Chondrocyte (in vitro differentiated cells): Measurements from ENCODE around the gene F10. TPM values are rescaled to one million over a fixed set of nuclear protein-coding genes. Genes with fewer than 3 reads are reported as not detected.

Source experiments
- DNase-seq: peaks from one replicate; pipeline ENCODE4 v3.0.0; 2021; ENCODE audit warnings: mixed read lengths, low spot score
- H3K27ac Mint-ChIP-seq: one replicate; pipeline ENCODE4 v1.8.0; 2021; ENCODE audit warnings: mild to moderate bottlenecking, moderate library complexity, mixed read lengths; ENCODE audit not compliant: unreplicated experiment
- H3K27me3 Mint-ChIP-seq: 2 replicates; pipeline ENCODE4 v1.8.0; 2021; ENCODE audit warnings: low read depth, mixed read lengths
- H3K36me3 Mint-ChIP-seq: 2 replicates; pipeline ENCODE4 v1.8.0; 2021; ENCODE audit warnings: low read depth, mixed read lengths
- H3K4me1 Mint-ChIP-seq: 2 replicates; pipeline ENCODE4 v1.8.0; 2021; ENCODE audit warnings: low read depth, mild to moderate bottlenecking, mixed read lengths
- H3K4me3 Mint-ChIP-seq: one replicate; pipeline ENCODE4 v1.8.0; 2021; ENCODE audit warnings: mild to moderate bottlenecking, moderate library complexity, mixed read lengths; ENCODE audit not compliant: unreplicated experiment
- H3K9me3 Mint-ChIP-seq: 2 replicates; pipeline ENCODE4 v1.8.0; 2021; ENCODE audit warnings: low read depth, mixed read lengths
- CTCF ChIP-seq: fragments of 200-600 bp; sonication (generic); IDR thresholded peaks from 2 replicates; pipeline ENCODE4 v1.5.0; 2021; ENCODE audit warnings: antibody characterized with exemption, mild to moderate bottlenecking, moderate library complexity
- long read RNA-seq: library from polyadenylated mRNA; stranded (forward); transcript quantifications from one replicate; pipeline ENCODE4 v2.0.0, GENCODE V29; 2021
- total RNA-seq: library from RNA; stranded (reverse); gene quantifications from 3 replicates; pipeline ENCODE4 v1.2.1, GENCODE V29; 2021

Gene F10
- 1.9 to 2.0 TPM in 2 of 3 replicates, not detected in the other for total RNA-seq
- long read RNA-seq, partial matches to known transcripts: 1 of 6 reads
- long read RNA-seq, other reads (novel, unspliced or antisense): 1 of 6 reads

DNA sequence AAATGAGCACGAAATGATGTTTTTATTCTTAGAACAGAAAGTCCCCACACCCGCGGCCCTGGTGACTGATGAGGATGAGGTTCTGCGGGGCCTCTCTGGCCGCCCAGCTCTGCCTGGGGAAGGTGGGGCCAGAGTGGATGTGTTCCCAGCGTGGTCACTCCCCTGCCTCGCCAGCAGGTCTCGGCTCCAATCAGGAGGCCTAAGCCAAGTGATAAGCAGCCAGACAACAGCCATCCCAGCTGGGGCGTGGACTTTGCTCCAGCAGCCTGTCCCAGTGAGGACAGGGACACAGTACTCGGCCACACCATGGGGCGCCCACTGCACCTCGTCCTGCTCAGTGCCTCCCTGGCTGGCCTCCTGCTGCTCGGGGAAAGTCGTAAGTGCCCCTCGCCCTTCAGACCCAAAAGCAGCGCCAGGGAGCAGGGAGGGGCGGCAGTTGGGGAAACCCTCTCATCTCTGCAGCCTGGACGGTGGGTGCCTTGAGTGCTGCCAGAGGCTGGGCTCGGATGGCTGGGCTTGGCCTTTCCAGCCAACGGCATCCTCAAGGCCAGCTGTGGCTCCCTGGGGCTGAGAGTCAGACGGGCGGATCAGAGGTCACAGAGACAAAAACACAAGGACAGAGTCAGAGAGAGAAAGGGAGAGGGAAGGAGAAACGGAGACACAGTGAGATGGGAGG, at the start of gene F10:
Gene F10 (plus strand): TSS at position 250 of the 676 bp plus-strand sequence. CDS start 57 bp downstream, at position 307.
- H3K36me3 Mint-ChIP-seq: no peaks in the 10 kb centered on the region
- DNase-seq: peak; percentile 68
- H3K27me3 Mint-ChIP-seq: peaks cover 10% of the 10 kb centered on the region
- no peaks in the 10 kb centered on the region for H3K9me3 Mint-ChIP-seq
- peak within 1 kb of the TSS; percentile 5 for H3K4me3 Mint-ChIP-seq
- peak within 1 kb of the TSS; percentile 41 for H3K27ac Mint-ChIP-seq
- peak; percentile 10 for TF ChIP-seq CTCF
- H3K4me1 Mint-ChIP-seq: peaks cover 10% of the 10 kb centered on the region

DNA sequence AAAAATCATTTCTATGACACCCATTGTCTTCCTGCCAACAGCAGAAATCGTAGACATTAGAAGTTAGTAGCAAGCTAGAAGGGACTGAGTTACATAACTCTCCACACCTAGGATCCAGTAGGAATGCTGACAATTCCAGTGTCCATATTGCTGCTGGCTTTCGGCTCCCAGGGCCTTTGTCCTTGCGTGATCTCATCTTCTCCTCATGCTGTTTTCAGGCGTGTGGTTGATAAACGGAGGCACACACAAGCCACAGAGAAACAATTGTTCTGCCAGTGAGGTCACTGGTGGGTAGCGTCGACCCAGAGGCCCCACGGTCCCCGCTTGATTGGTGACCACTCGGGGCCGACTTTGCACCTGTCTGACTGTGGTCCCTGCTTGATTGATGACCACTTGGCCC, 48.7 kb upstream of the F10 start:
- no peak for DNase-seq
- peaks cover 15% of the 10 kb centered on the region for H3K9me3 Mint-ChIP-seq
- H3K27ac Mint-ChIP-seq: no peak overlapping the region
- no peaks in the 10 kb centered on the region for H3K4me1 Mint-ChIP-seq
- no peaks in the 10 kb centered on the region for H3K27me3 Mint-ChIP-seq
- TF ChIP-seq CTCF: no peak
- H3K4me3 Mint-ChIP-seq: no peak overlapping the region
- H3K36me3 Mint-ChIP-seq: peaks cover 7% of the 10 kb centered on the region

DNA sequence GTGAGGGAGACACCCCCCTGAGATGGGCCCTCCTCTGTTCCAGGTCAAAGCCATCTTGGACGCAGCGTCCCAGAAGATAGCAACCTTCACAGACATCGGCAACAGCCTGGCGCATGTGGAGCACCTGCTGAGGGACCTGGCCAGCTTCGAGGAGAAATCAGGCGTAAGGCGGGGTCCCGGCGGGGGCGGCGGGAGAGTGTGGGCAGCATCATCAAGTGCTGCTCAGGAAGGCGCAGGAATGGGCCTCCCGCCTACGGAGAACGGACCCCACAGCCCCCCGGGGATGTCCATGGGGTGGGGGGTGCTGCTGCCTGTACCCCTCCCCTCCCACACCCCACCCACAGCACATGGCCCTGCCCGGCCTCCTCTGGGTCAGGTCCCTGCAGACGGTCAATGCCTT, 48.2 kb upstream of the F10 start:
- Mint-ChIP-seq H3K27me3 (peaks cover 1% of the 10 kb centered on the region), H3K27ac (no peak overlapping the region), H3K36me3 (peaks cover 7% of the 10 kb centered on the region), H3K4me1 (no peaks in the 10 kb centered on the region), H3K4me3 (no peak overlapping the region), H3K9me3 (peaks cover 15% of the 10 kb centered on the region)
- TF ChIP-seq CTCF: no peak
- peak; percentile 86 for DNase-seq

DNA sequence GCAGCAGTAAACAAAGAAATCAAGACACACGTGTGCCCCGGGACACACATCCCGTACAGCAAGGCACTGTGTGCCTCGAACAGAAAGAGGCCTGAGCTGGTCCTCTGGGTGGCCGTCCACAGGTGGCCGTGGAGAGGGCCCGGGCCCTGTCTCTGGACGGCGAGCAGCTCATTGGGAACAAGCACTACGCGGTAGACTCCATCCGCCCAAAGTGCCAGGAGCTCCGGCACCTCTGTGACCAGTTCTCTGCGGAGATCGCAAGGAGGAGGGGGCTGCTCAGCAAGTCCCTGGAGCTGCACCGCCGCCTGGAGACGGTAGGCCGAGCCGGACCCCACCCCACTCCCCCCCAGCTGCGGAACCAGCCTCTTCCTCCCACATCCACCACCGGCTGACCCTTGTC, 47.7 kb upstream of the F10 start:
- no peak for TF ChIP-seq CTCF
- peak; percentile 77 for DNase-seq
- H3K36me3 Mint-ChIP-seq: peaks cover 7% of the 10 kb centered on the region
- no peak overlapping the region for H3K4me3 Mint-ChIP-seq
- H3K4me1 Mint-ChIP-seq: no peaks in the 10 kb centered on the region
- peaks cover 3% of the 10 kb centered on the region for H3K27me3 Mint-ChIP-seq
- H3K27ac Mint-ChIP-seq: no peak overlapping the region
- H3K9me3 Mint-ChIP-seq: peaks cover 15% of the 10 kb centered on the region

- Mint-ChIP-seq H3K27me3 (peaks cover 3% of the 10 kb centered on the region), H3K4me3 (no peak overlapping the region), H3K27ac (no peak overlapping the region), H3K4me1 (no peaks in the 10 kb centered on the region), H3K36me3 (peaks cover 7% of the 10 kb centered on the region), H3K9me3 (peaks cover 15% of the 10 kb centered on the region)
- DNase-seq: peak; percentile 92
- TF ChIP-seq CTCF: no peak
Measured at GRCh38 chr13:113075711-113076110, 46.9 kb upstream of the F10 start.
